LHCN-M2 (cell line): ENCODE measurements around the gene GNG14. TPM values are rescaled to one million over a fixed set of nuclear protein-coding genes. Genes with fewer than 3 reads are reported as not detected.
"Not testable (repeated sequence)": the region's sequence is repeated elsewhere in the genome, so short reads cannot be mapped to it uniquely, and the experiment has no call there.

Source experiments
- DNase-seq: peaks from one replicate; pipeline ENCODE4 v3.0.0-alpha.2; 2012; ENCODE audit warnings: low read depth
- total RNA-seq: library from RNA; depleted of rRNA; stranded (reverse); fragments of >200 nt; gene quantifications from 2 replicates; pipeline ENCODE4 v1.2.3, GENCODE V29; 2014; rRNA removed

Gene GNG14
- total RNA-seq, 1 experiment from 2014 or later: not detected

DNA sequence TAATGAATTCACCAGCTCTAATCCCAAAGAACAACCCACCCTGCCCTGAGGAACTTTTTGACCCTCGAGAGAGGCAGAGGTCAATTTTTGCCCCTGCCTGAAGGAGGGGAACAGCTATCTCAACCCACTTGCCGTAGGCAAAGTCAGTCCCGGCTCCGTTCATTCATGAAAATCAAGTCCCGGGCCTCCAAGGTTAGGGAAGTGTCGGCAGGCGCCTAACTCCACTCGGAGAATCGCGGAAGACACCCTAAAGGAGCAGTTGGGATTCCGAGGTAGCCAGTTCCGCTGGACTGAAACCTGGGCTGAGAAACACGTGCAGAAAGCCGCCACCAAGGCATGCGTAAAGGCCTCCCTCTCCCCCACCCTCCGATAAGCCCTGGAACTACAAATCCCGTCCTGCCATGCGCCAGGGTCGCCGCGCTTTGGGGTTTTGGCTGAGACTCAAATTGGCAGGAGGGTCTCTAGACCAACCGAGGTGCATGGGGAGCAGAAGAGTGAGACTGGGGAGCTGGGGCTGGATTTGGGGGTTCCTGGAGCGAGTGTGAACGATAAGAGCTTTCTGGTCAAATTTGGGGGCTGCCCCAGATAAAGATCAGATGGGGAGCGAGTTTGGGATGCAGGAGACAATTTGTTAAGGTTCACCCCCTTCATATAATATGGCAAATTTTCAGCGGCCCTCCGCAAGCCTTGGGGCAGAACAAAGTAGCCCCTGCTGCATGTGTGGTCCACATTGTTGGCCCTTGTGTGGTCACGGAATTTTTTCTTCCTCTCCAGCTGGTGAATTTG, 36.0 kb downstream of the GNG14 start, which contains the start of gene TNPO2:
Gene TNPO2 (minus strand): TSS at position 292 of the 786 bp plus-strand sequence. CDS start 2,955 bp downstream, outside the sequence.
- DNase-seq: peak; percentile 65

DNA sequence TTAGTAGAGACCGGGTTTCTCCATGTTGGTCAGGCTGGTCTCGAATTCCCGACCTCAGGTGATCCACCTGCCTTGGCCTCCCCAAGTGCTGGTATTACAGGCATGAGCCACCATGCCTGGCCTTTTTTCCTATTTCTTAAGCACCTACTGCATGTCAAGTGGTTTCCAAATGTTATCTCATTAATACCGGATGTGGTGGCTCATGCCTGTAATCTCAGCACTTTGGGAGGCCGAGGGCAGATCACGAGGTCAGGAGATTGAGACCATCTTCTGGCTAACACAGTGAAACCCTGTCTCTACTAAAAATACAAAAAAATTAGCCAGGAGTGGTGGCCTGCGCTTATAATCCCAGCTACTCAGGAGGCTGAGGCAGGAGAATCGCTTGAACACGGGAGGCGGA, 37.8 kb downstream of the GNG14 start:
- not testable (repeated sequence) for DNase-seq

DNA sequence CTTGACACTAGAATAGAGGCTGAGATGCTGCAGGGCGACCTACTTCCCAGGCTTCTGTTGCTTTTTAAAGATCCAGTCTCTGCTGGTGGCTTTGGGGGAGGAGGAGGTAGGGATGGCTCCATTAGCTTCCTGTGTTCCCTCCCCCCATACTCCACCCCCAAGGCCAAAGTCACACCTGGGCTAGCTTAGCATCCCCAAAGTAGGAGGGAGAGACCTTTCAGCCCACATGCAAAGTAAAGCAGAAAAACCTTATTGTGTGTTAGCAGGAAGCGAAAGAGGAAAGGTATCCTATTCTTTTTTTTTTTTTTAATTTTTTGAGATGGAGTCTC, 39.2 kb downstream of the GNG14 start:
- DNase-seq: no peak

DNA sequence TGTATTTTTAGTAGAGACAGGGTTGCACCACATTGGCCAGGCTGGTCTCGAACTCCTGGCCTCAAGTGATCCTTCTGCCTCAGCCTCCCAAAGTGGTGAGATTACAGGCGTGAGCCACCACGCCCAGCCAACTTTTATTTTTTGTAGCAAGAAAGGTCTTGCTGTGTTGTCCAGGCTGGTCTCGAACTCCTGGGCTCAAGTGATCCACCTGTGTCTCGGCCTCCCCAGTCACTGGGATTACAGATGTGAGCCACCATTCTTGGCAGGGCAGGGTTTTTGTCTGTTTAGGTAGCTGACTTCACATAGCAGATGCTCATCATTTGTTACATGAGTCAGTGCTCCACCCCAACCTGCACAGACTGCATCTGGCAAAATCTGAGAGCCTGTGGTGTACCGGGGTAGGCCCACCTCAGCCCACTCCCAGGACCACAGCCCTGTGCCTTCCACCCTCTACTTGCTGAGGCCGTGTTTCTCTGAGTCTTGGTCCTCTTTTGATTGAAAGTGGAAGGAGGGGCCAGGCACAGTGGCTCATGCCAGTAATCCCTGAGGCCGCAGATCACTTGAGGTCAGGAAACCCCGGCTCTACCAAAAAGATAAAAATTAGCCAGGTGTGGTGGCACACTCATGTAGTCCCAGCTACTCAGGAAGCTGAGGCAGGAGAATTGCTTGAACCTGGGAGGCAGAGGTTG, 40.1 kb downstream of the GNG14 start:
- DNase-seq: no peak

DNA sequence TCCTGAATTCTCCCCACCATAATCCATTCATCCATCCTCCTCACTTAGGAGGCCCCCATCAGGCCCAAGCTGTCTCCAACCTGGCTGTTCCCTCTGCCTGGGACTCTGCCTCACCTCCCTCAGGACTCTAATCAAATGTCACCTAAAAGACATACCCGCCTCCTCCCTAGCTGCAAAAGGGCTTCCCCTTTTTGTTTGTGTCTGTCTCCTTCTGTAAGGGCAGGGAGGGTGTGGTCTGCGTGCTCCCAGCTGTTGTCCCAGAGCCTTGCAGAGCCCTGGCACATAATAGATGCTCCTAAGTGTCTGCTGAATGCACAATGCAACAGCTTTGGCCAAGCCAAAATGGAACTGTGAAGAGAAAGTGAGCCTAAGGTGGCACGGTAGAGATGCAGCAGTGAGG, 42.3 kb downstream of the GNG14 start:
- no peak for DNase-seq

DNA sequence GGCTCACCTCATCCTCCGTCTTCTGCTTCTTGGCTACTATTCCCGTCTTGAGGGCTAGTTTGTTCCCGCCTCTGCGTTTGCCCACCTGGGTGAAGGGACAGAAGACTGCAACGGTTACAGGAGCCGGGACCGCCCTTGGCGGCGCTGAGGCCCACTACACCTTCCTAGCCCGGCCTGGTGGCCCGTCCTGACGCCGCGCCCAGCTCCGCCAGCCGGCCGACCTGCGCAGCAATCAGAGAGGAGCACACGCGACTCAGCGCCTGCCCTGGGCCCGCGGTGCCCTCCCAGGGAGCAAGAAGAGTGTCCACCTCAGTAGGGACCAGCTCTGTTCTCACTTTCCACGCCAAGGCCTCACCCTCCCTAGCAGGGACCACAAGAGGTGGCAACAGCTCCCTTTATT, 43.5 kb downstream of the GNG14 start:
- DNase-seq: no peak

DNA sequence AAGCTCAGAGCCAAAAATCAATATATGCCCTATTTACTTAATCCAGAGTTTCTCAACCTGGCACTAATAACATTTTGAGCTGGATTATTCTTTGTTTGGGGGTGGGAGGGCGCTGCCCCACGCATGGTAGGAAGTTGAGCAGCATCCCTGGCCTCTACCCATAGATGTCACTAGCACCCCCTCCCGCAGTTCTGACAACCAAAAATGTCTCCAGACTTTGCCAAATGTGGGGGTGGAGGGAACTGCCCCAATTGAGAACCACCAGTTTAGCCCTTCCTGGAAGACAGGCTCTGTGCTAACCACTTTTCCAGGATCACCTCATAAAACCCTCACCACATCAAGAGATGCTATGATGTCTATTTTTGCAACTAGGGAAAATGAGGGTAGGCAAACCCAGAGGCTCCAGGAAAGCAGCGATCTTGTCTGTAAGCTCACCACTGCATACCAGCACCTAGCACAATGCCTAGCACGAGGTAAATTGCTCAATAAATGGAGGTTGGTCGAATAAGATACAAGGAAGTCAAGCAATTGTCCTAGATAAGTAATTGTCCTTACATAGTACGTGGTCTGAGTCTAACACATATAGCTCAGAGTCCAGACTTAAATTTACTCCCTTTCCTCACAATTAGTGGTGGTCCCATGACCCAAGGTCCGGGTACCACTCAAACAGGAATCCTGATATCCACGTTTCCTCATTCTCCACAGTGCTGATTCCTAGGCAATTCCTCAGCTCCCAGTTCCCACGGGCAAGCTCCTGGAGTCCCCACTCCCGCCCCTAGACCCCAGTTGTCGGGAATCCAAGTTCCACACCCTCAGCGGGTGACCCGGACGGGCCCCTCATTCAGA, 45.8 kb downstream of the GNG14 start:
- peak; percentile 74 for DNase-seq

DNA sequence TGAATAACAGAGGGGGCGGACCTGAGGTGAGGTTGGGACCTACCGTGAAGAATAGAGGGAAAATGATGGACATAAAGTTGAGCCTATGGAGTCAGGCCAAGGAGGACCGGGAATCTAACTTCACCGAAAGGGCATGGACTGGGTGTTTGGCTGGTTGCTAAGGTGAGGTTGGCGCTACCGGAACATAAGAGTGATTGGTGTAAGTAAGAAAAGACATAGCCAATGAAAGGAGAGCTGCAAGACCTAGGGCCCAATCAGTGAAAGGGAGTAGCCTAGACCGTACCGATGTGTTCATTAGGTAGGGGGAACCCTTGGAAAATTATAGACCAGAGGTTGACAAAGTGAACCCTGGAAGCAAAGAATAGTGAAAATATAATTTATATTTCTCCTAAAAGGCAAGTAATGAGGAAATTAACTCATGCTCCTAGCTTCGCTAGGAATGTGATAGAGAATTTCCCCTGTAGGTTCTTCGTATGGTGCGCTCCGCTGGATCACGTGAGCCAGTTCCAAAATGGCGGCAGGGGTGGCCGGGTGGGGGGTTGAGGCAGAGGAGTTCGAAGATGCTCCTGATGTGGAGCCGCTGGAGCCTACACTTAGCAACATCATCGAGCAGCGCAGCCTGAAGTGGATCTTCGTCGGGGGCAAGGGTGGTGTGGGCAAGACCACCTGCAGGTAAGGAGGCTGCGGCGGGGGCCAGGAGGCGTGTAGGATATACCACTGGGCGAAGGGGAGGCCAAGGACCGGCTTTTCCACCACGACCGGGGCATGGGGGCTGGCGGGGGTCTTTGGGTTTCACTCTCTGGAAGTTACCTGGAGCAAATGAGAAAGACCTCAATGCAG, 49.4 kb downstream of the GNG14 start, which contains the start of gene GET3:
Gene GET3 (plus strand): TSS at position 503 of the 840 bp plus-strand sequence. CDS start 9 bp downstream, at position 512.
- peak; percentile 100 for DNase-seq

DNA sequence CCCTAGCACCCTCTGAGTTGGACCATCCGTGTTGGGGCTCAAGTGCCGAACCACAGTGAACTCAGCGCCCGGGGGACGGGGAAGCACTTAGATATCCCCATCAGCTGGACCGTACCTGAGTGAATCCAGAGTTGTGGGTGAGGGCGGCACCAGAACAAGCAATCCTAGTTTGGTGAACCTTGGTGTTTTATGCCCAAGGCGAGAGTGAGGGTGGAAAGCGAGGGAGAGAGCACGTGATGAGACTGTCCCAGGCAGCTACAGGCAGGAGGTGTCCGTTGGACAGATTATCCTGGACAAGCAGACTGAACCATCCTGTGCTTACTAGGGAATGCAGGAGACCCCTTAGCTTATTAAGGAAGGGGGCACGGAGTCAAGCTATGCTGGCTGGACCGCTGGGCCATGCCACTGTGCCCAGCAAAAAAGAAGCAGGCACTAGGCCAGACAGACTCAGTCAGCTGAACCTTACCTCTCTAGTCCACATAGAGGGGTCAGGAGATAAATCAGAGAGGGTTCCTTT, 50.1 kb downstream of the GNG14 start:
- DNase-seq: no peak

Other genes with a start within 250 kb of the GNG14 start
- gene ZNF443, start 247.0 kb upstream of the GNG14 start, total RNA-seq: 3.5 and 4.5 TPM in 2 replicates
- gene ZNF709, start 203.2 kb upstream of the GNG14 start, total RNA-seq: 2.2 and 3.2 TPM in 2 replicates
- gene ZNF564, start 136.5 kb upstream of the GNG14 start, total RNA-seq: 5.5 and 6.0 TPM in 2 replicates
- 6.4 and 10.3 TPM in 2 replicates for gene ZNF490, start 77.2 kb upstream of the GNG14 start, total RNA-seq
- gene ZNF791, start 77.1 kb upstream of the GNG14 start, total RNA-seq: 8.4 and 11.5 TPM in 2 replicates
- gene MAN2B1, start 21.3 kb upstream of the GNG14 start, total RNA-seq: 48.1 and 73.8 TPM in 2 replicates
- 9.1 and 10.0 TPM in 2 replicates for gene WDR83, start 21.2 kb upstream of the GNG14 start, total RNA-seq
- gene DHPS, start 6.1 kb upstream of the GNG14 start, total RNA-seq: 106 and 109 TPM in 2 replicates
- gene FBXW9, start 8.6 kb downstream of the GNG14 start, total RNA-seq: 8.1 and 8.7 TPM in 2 replicates
- 41.0 and 56.0 TPM in 2 replicates for gene TNPO2, start 35.9 kb downstream of the GNG14 start, total RNA-seq
- gene TRIR, start 46.7 kb downstream of the GNG14 start, total RNA-seq: 372 and 446 TPM in 2 replicates
- 136 and 155 TPM in 2 replicates for gene GET3, start 49.5 kb downstream of the GNG14 start, total RNA-seq
- gene BEST2, start 63.8 kb downstream of the GNG14 start, total RNA-seq: 0.45 and 0.98 TPM in 2 replicates
- gene HOOK2, start 87.6 kb downstream of the GNG14 start, total RNA-seq: 15.2 and 20.3 TPM in 2 replicates
- gene JUNB, start 103.5 kb downstream of the GNG14 start, total RNA-seq: 76.8 and 91.4 TPM in 2 replicates
- 101 and 124 TPM in 2 replicates for gene PRDX2, start 113.8 kb downstream of the GNG14 start, total RNA-seq
- gene THSD8, start 114.1 kb downstream of the GNG14 start, total RNA-seq: not detected in 2 replicates
- gene RNASEH2A, start 118.6 kb downstream of the GNG14 start, total RNA-seq: 56.2 and 59.5 TPM in 2 replicates
- not detected in 2 replicates for gene RTBDN, start 146.6 kb downstream of the GNG14 start, total RNA-seq
- 0.13 TPM in 1 of 2 replicates, not detected in the other for gene MAST1, start 150.5 kb downstream of the GNG14 start, total RNA-seq
- 17.2 and 18.9 TPM in 2 replicates for gene DNASE2, start 193.5 kb downstream of the GNG14 start, total RNA-seq
- not detected in 2 replicates for gene KLF1, start 199.2 kb downstream of the GNG14 start, total RNA-seq
- 24.6 and 31.9 TPM in 2 replicates for gene GCDH, start 203.2 kb downstream of the GNG14 start, total RNA-seq
- 0.17 TPM in 1 of 2 replicates, not detected in the other for gene SYCE2, start 231.3 kb downstream of the GNG14 start, total RNA-seq
- gene FARSA, start 245.7 kb downstream of the GNG14 start, total RNA-seq: 64.0 and 77.4 TPM in 2 replicates